ENCODE data around the gene TM6SF1. TPM values are rescaled to one million over a fixed set of nuclear protein-coding genes. Genes with fewer than 3 reads are reported as not detected.

Gene TM6SF1
- total RNA-seq, 2 experiments from 2014 or later: not detected

DNA sequence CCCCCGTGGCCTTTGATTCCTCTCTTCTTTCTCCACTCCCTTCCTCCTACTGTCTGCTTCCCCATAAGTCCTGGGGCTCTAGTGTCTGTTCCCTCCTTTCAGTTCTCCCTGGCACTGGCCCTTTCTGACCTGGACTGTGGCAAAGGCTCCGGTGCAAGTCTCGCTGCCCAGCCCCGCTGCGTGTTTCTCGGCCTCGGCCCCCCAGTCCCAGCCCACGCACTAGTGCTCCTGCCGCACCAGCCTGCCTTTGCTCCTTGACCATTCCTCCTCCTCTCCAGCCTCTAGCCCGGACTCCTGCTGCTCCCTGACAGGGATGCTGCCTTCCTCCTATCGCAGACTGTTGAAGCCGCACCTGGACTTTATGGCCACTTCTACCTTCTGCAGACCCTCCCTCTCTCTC lies 2.1 kb downstream of the TM6SF1 start:
- no peak overlapping the region for H3K27ac Mint-ChIP-seq
- H3K9me3 ChIP-seq (ENCODE audit: control insufficient read depth in 1 of 2, insufficient read depth in 1 of 2, low read length in 2 of 2): peaks cover 0 to 10% of the 10 kb centered on the region in 2 experiments
- H3K27me3 ChIP-seq (ENCODE audit: control insufficient read depth in 1 of 2, insufficient read depth in 2 of 2, low read length in 2 of 2): peaks cover 24 to 28% of the 10 kb centered on the region in 2 experiments
- ChIA-PET POLR2A (no interaction called here), CTCF (no interaction called here)
- ATAC-seq (ENCODE audit: poor library complexity) (no peak), DNase-seq (no peak)
- H3K27ac ChIP-seq (ENCODE audit: low read depth in 1 of 2, low read length in 2 of 2): no peak overlapping the region
- intact Hi-C loops (cut with DNase I, micrococcal nuclease): no loop called here
- peaks cover 10% of the 10 kb centered on the region for H3K4me1 ChIP-seq (ENCODE audit: insufficient read depth, low read length)
- H3K27me3 Mint-ChIP-seq: peaks cover 64% of the 10 kb centered on the region
- no peak overlapping the region for H3K4me3 ChIP-seq (ENCODE audit: low read length)
- peak overlapping the region; percentile 37 for H3K4me3 Mint-ChIP-seq
- no peaks in the 10 kb centered on the region for H3K36me3 Mint-ChIP-seq (ENCODE audit: low read depth)
- no peaks in the 10 kb centered on the region for H3K9me3 Mint-ChIP-seq
- TF ChIP-seq, protein P1, sequence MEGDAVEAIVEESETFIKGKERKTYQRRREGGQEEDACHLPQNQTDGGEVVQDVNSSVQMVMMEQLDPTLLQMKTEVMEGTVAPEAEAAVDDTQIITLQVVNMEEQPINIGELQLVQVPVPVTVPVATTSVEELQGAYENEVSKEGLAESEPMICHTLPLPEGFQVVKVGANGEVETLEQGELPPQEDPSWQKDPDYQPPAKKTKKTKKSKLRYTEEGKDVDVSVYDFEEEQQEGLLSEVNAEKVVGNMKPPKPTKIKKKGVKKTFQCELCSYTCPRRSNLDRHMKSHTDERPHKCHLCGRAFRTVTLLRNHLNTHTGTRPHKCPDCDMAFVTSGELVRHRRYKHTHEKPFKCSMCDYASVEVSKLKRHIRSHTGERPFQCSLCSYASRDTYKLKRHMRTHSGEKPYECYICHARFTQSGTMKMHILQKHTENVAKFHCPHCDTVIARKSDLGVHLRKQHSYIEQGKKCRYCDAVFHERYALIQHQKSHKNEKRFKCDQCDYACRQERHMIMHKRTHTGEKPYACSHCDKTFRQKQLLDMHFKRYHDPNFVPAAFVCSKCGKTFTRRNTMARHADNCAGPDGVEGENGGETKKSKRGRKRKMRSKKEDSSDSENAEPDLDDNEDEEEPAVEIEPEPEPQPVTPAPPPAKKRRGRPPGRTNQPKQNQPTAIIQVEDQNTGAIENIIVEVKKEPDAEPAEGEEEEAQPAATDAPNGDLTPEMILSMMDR (IDR thresholded peaks at IDR 0.05): no peak
- peaks cover 14% of the 10 kb centered on the region for H3K4me1 Mint-ChIP-seq (ENCODE audit: low read depth)
- no peaks in the 10 kb centered on the region for H3K36me3 ChIP-seq (ENCODE audit: insufficient read depth, low read length)

DNA sequence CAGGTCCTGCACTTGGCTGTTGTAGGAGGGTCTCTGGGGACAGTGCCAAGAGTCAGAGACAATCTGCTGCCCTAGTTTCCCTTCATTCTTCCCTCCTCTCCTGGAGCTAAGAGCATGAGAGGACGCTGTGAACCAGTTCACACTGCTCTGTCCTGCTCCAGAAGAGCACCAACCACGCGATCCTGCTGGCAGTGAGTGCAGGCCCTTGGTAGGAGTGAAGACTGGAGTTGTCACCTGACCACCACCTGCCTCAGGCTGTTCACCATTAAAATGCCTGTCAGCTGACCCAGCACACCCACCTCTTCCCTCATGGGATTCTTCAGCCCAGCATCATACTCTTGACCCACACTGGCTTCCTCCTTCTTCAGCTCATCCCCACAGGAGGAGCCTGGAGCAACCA lies 2.9 kb downstream of the TM6SF1 start:
- Histone ChIP-seq H3K4me1 (ENCODE audit: insufficient read depth, low read length) (peaks cover 10% of the 10 kb centered on the region), H3K27ac (ENCODE audit: low read depth in 1 of 2, low read length in 2 of 2) (no peak overlapping the region), H3K4me3 (ENCODE audit: low read length) (no peak overlapping the region), H3K36me3 (ENCODE audit: insufficient read depth, low read length) (no peaks in the 10 kb centered on the region), H3K27me3 (ENCODE audit: control insufficient read depth in 1 of 2, insufficient read depth in 2 of 2, low read length in 2 of 2) (peaks cover 22 to 28% of the 10 kb centered on the region in 2 experiments), H3K9me3 (ENCODE audit: control insufficient read depth in 1 of 2, insufficient read depth in 1 of 2, low read length in 2 of 2) (peaks cover 0 to 10% of the 10 kb centered on the region in 2 experiments)
- intact Hi-C loops (cut with DNase I, micrococcal nuclease): no loop called here
- Mint-ChIP-seq H3K9me3 (no peaks in the 10 kb centered on the region), H3K4me1 (ENCODE audit: low read depth) (peaks cover 13% of the 10 kb centered on the region), H3K27me3 (peaks cover 58% of the 10 kb centered on the region), H3K4me3 (no peak overlapping the region), H3K27ac (no peak overlapping the region), H3K36me3 (ENCODE audit: low read depth) (no peaks in the 10 kb centered on the region)
- ChIA-PET POLR2A (no interaction called here), CTCF (no interaction called here)
- TF ChIP-seq, protein P1 (IDR thresholded peaks at IDR 0.05): no peak
- no peak for DNase-seq
- no peak for ATAC-seq (ENCODE audit: poor library complexity)

GRCh38 chr15:83111149-83111548 lies 3.7 kb downstream of the TM6SF1 start:
- peaks cover 10% of the 10 kb centered on the region for H3K4me1 Mint-ChIP-seq (ENCODE audit: low read depth)
- peaks cover 53% of the 10 kb centered on the region for H3K27me3 Mint-ChIP-seq
- DNase-seq: no peak
- H3K36me3 Mint-ChIP-seq (ENCODE audit: low read depth): no peaks in the 10 kb centered on the region
- no peak overlapping the region for H3K27ac ChIP-seq (ENCODE audit: low read depth in 1 of 2, low read length in 2 of 2)
- no peak for ATAC-seq (ENCODE audit: poor library complexity)
- TF ChIP-seq, protein P1 (IDR thresholded peaks at IDR 0.05): no peak
- intact Hi-C loops (cut with DNase I, micrococcal nuclease): no loop called here
- peaks cover 18 to 28% of the 10 kb centered on the region in 2 experiments for H3K27me3 ChIP-seq (ENCODE audit: control insufficient read depth in 1 of 2, insufficient read depth in 2 of 2, low read length in 2 of 2)
- peaks cover 0 to 10% of the 10 kb centered on the region in 2 experiments for H3K9me3 ChIP-seq (ENCODE audit: control insufficient read depth in 1 of 2, insufficient read depth in 1 of 2, low read length in 2 of 2)
- ChIA-PET POLR2A (no interaction called here), CTCF (no interaction called here)
- H3K4me1 ChIP-seq (ENCODE audit: insufficient read depth, low read length): peaks cover 10% of the 10 kb centered on the region
- H3K4me3 Mint-ChIP-seq: no peak overlapping the region
- H3K27ac Mint-ChIP-seq: no peak overlapping the region
- no peak overlapping the region for H3K4me3 ChIP-seq (ENCODE audit: low read length)
- no peaks in the 10 kb centered on the region for H3K9me3 Mint-ChIP-seq
- no peaks in the 10 kb centered on the region for H3K36me3 ChIP-seq (ENCODE audit: insufficient read depth, low read length)

All from CD4-positive, alpha-beta T cell (primary cell).